ENCODE results near the gene ARID1B.

Gene ARID1B

GRCh38 chr6:156910938-156911337 lies 133.8 kb downstream of the ARID1B start:
- no peak for DNase-seq

DNA sequence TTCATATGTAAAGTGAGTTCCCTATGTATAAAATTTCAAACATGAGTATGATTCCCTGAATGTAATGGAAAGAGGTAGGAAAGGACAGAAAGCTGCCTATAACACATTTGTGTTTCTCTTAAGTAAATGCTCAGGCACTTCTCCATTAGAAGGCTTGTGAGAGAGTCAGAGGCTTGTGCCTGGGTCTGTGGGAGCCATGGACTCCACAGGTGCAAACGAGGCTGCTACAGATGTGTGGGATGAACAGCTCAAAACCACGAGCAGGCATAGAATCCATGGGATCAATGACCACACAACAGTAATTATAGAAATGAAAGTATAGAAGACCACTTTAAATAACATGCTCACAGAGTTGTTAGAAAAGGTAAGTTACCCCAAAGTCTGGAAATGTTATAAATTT lies 134.4 kb downstream of the ARID1B start:
- DNase-seq = no peak

DNA sequence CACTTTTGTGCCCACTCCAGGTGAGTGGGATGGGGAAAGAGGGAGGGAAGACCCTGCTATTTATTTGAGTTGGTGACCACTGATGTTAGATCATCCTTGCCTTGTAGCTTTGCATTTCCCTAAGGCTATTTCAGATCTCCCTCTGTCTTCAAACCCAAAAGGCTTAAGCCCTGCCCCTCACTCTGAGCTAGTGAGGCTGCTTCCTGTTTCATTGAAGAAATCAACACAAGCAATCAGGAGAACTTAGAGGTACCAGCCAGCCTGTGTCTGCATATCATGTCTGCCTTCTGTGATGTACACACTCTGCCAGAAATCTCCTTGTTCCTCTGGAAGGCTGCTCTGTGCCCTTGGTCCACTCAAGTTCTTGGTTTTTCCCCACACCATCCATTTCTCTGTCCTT lies 135.3 kb downstream of the ARID1B start:
- DNase-seq = no peak

DNA sequence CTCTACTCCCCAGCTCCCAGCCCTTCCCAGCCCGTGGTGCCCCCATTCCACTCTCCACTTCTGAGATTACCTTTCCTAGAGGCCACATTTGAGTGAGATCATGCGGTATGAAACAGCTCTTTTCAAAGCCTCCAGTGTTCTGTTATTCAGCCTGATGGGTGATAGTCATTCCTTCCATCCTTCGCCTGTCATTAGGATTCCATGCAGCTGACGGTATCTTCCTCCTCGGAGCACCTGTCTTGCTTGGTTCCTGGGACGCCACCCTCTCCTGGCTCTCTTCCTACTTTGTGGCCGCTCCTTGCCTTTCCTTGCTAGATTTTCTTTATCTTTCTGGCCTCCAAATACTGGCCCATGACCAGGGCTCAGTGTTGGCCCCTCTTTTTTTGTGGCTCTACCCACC lies 137.0 kb downstream of the ARID1B start:
- DNase-seq = no peak

DNA sequence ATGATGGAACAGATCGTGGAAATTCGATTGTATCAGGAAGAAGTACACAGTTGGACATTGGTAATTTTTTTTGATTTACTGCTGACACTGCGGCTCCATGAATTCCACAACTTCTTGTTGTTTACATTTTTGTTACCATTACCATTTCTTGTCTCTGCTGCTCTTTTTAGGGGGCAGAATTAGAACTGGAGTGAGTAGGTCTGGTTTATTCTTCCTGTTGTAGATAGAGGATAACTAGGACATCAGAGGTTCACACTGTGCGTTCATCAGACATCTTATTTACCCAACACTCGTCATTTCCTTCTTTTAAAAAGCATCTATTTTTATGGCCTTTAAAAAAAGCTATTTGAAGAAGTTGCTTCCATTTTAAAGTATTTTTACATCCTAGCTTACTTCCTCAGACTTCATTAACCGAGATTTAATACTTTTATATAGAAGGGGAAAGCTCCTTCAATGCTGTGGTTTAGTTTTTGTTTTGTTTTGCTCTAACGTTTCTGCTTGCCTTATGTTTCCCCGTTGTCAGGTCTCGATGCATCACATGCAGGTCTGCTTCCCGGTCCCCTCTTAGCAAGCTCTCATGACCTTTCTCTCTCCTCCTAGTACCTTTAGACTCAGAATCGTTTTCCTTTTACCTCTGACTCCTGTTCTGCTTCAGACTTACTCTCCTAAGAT lies 139.1 kb downstream of the ARID1B start:
- no peak for DNase-seq

GRCh38 chr6:156917213-156917612 lies 140.0 kb downstream of the ARID1B start:
- no peak for DNase-seq

DNA sequence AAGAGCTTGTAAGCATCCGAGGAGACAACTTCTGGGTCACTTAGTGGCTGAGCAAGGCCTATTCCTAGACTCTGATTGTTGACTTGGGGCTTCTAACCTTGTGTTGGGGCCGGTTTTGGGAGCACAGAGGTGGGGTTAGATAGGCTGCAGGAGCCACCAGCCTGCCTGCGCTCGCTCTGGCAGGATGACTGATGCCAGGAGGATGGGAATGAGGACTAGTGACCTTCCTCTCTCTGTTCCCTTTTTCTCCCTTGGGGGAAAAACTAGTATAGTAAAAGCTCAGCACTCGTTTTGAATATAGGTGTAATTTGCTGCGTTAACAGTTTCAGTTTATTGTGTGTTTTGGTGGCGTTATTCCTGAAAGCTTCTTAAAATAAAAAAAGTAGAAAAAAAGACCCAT lies 141.5 kb downstream of the ARID1B start:
- DNase-seq = no peak

GRCh38 chr6:156919370-156919769 lies 142.2 kb downstream of the ARID1B start:
- DNase-seq = no peak

DNA sequence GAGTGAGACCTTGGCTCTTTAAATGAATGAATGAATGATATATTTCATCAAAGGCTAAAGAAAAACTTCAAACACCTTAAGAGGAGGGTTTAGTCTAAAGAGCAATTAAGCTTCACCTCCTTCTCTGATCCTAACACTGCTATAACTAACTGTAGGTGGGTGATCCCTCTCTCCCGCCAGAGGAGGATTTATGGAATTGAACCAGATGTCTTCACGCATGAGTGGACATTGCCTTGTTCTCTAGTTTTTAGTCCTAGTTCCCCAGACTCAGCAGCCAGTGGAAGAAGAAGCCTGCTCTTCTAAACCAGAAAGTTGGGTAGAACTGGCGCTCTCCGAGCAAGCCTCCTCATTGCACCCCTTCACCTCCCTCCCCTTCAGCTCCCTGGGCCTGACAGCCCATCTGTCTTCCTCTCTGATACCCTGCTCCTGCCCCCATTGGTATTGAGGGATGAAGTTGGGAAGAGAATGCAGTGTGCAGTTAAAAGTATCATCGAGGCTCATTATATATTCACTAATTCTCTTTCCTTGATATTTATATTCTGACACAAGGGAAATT lies 142.7 kb downstream of the ARID1B start:
- DNase-seq = no peak

DNA sequence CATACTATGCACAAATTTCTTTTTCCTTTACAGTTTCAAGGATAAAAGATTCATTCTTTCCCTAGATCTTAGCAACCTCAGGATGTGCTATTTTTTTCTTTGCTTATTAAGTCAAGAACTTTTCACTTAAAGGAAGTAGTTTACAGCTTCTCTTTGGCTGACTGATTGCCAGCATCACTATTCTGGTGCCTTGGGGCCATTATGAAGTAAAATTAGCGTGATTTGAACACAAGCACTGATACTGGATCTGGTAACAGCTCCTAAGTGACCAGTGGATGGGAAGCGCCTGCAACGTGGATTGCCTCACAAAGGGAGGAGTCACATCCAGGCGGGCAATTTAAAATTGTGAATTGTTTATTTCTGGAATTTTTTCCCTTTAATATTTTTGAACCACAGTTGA lies 147.1 kb downstream of the ARID1B start:
- DNase-seq = no peak

DNA sequence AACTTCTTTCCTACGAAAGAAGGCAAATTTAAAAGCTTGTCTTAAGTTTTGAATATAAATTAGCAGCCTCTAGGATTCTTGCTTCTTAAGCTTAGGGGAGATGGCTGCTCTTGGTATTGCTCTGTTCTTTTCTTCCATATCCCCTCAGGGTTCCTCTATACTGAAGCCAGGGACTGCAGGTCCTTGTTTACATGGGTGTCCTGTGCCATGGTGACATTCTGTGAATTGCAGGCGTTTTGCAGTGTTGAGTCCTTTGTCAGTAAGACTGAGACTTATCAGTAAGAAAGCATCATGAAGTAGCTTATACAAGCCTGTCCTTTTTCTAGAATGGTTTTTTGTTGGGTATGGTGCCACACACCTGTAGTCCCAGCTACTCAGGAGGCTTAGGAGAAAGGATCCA lies 147.8 kb downstream of the ARID1B start:
- DNase-seq = no peak

GRCh38 chr6:156925718-156926607 lies 148.8 kb downstream of the ARID1B start:
- no peak for DNase-seq

DNA sequence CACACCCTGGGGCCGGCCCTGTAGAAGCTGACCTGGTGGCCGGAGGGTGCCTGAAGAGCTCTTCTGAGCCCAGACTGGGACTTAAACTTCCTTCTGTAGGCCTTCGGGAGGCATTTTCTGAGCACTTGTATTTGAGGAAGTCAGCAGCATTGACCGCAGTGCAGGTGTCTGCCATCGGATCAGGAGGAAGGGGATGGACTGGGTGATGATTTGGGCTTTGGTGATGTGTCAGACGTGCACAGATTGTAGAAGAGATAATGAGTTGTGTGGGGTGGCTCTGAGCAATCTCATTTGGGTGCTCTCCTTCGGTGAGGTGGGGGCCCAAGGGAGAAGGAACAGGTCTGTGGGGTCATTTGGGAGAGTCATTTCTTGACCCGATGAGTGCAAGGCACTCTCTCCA lies 150.9 kb downstream of the ARID1B start:
- DNase-seq = no peak

- no peak for DNase-seq
These were observed 151.8 kb downstream of the ARID1B start for GRCh38 chr6:156928972-156929371.

DNA sequence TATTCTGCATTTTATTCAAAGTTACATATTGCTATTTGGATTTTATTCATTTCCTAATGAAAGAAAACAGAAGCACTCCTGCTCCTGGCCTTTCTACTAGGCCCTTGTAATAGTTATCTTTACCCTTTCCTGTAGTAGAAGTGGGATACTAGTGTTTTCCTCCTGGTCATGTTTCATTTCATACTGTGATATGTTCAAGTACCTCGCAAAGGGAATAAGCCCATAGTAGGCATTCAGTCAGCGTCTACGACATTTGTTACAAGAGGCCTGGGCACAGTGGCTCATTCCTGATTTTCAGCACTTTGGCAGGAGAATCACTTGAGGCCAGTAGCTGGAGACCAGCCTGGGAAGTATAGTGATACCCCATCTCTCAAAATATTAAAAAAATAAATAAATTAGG lies 154.1 kb downstream of the ARID1B start:
- no peak for DNase-seq

DNA sequence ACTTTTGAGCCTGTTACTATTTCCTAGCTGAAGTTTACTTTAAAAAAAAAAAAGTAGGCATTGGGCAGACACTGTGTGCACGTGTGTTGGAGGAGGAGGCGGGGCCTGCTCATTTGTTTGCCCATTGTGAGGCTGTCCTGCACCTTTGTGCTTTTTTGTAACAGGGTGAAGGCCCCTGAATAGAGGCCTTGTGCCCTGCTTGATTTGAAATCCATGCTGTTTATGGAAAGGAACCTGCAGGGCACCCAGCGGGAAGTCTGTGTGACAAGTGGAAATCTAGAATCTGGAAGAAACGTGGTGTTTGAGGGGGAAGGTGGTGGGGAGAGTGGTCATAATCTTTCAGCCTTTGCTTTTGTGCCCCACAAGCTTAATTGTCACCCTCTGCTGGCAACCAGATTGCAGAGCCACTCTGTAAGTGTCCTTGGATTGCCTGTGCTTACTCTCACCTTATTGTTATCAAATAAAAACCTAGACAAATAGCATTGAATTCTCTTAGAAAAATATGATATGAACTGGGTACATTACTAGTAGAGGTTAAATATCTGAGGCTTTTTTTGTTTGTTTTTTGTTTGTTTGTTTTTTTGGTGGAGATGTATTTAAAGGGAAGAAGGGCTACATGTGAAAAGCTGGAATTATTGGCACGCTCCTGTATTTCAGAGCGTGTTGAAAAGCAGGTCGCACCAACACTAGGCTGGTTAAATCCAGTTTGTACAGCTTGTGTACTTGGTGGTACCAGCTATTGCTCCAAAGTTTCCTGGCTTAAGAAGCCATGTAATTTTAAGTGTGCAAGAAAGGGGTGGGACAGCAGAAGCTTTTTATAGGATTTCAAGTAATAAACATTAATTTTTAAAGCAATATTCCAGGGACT lies 156.3 kb downstream of the ARID1B start:
- DNase-seq = no peak

- no peak for DNase-seq
These were observed 156.9 kb downstream of the ARID1B start for GRCh38 chr6:156934069-156934460.

DNA sequence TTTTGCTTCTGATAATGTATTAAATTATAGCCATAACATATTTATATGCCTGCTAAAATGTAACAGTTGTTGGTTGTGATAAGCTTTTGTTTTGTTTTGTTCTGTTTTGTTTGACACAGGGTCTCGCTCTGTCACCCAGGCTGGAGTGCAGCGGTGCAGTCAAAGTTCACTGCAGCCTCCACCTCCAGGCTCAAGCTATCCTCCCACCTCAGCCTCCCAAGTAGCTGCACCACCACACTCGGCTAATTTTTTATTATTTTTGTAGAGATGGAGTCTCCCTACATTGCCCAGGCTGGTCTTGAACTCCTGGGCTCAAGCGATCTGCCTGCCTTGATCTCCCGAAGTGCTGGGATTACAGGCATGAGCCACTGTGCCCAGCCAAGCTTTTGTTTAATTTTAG lies 157.8 kb downstream of the ARID1B start:
- DNase-seq = no peak

DNA sequence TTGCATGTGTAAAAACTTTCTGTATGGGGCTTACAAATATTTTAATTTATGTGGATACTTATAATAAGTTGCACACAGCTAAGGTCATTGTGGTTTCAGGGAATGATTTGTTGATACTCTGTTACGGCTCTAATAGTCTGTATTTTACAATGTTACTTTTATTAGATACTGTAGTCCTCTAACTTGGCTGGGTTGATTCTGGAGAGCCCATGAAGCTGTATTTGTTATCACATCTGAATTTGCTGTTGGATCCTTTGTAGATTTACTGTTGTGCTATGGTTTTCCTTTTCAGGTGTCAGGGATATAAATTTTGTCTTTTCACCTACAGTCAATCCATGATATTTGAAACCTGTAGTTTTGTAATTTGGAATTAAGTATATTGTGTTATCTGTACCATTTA lies 161.0 kb downstream of the ARID1B start:
- DNase-seq = no peak

GRCh38 chr6:156940221-156940620 lies 163.0 kb downstream of the ARID1B start:
- DNase-seq = no peak

DNA sequence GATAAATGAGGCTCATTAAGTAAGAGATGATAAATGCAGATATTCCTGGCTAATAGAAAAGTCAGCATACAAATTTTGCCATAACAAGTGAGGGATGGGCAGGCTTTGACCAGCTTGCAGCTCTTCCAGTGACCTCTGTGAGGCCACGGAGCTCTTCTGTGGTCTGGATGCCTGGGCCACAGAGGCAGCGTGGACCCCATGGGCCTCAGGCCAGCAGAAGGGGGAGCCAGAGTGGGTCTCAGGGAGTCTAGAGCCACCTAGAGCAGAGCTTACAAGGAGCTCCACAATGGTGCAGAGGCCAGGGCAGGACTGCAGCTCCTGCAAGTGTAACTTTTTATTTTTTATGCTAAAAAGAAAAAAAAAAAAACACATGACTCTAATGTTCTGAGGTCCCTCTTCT lies 165.1 kb downstream of the ARID1B start:
- DNase-seq = no peak

DNA sequence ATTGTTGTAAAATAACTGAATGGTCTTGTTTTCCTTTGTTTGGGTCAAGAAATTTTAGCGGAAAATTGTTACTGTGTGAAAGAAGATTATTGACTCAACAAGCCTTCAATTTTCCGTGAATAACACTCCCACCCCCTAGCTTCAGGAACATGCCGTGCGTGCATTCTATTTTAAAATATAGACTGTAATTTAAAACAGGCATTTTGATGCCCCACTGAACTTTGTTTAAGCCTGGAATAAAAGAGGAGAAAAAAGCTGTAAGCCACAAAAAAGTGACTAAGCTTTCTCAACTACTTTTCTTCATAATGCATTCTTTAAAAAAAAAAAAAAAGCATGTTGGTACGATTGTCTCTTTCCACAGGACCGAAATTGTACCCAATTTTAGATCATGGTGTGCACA lies 166.0 kb downstream of the ARID1B start:
- DNase-seq = no peak

GRCh38 chr6:156943816-156944215 lies 166.6 kb downstream of the ARID1B start:
- DNase-seq = no peak
